HFFc6 (cell line): ENCODE measurements around the gene COL23A1. TPM values are rescaled to one million over a fixed set of nuclear protein-coding genes. Genes with fewer than 3 reads are reported as not detected.

Experiments
- DNase-seq: peaks from one replicate; pipeline ENCODE4 v3.0.0-alpha.2; 2018
- H3K27ac Mint-ChIP-seq: 2 replicates; pipeline ENCODE4 v1.8.0; 2020; ENCODE audit warnings: mild to moderate bottlenecking, mixed read lengths
- H3K27me3 Mint-ChIP-seq: 2 replicates; pipeline ENCODE4 v1.8.0; 2021; ENCODE audit warnings: mild to moderate bottlenecking, moderate library complexity, mixed read lengths; ENCODE audit not compliant: insufficient read depth
- H3K36me3 Mint-ChIP-seq: 2 replicates; pipeline ENCODE4 v1.8.0; 2021; ENCODE audit warnings: low read depth, mixed read lengths
- H3K4me1 Mint-ChIP-seq: 2 replicates; pipeline ENCODE4 v1.8.0; 2020; ENCODE audit warnings: low read depth, mixed read lengths
- H3K4me3 Mint-ChIP-seq: 2 replicates; pipeline ENCODE4 v1.8.0; 2020; ENCODE audit warnings: mild to moderate bottlenecking, moderate library complexity, mixed read lengths
- H3K9me3 Mint-ChIP-seq: 2 replicates; pipeline ENCODE4 v1.8.0; 2020; ENCODE audit warnings: mild to moderate bottlenecking, mixed read lengths
- CTCF ChIP-seq: fragments of 200-600 bp; sonication (generic); IDR thresholded peaks from 2 replicates; pipeline ENCODE4 v1.5.0; 2021; ENCODE audit warnings: antibody characterized with exemption, mild to moderate bottlenecking
- total RNA-seq, 6 experiments: library from RNA; stranded (reverse); fragmentation: NEBNext Ultra II Directional; extraction: Animal tissue kit (Norgen Biotek cat#: 25700); gene quantifications; 2 replicates in 1 of 6; 3 replicates in 5 of 6; pipeline ENCODE4 v1.2.3, GENCODE V29; 2021

Gene COL23A1
- total RNA-seq, 6 experiments from 2014 or later: not detected

GRCh38 chr5:178351221-178352034, 238.8 kb downstream of the COL23A1 start:
- Mint-ChIP-seq H3K36me3 (no peaks in the 10 kb centered on the region), H3K4me3 (no peak overlapping the region), H3K27ac (no peak overlapping the region), H3K4me1 (no peaks in the 10 kb centered on the region), H3K27me3 (no peaks in the 10 kb centered on the region; the same call in 1 of the 2 replicates), H3K9me3 (peaks cover 60% of the 10 kb centered on the region)
- no peak for DNase-seq
- no peak for TF ChIP-seq CTCF

GRCh38 chr5:178350361-178351220, 239.6 kb downstream of the COL23A1 start:
- Mint-ChIP-seq H3K9me3 (peaks cover 53% of the 10 kb centered on the region), H3K27me3 (no peaks in the 10 kb centered on the region; the same call in 1 of the 2 replicates), H3K4me3 (no peak overlapping the region), H3K27ac (no peak overlapping the region), H3K4me1 (no peaks in the 10 kb centered on the region), H3K36me3 (no peaks in the 10 kb centered on the region)
- no peak for DNase-seq
- no peak for TF ChIP-seq CTCF

GRCh38 chr5:178349625-178350353, 240.4 kb downstream of the COL23A1 start:
- Mint-ChIP-seq H3K9me3 (peaks cover 58% of the 10 kb centered on the region), H3K4me1 (no peaks in the 10 kb centered on the region), H3K27me3 (no peaks in the 10 kb centered on the region; the same call in 1 of the 2 replicates), H3K27ac (no peak overlapping the region), H3K4me3 (no peak overlapping the region), H3K36me3 (no peaks in the 10 kb centered on the region)
- TF ChIP-seq CTCF: no peak
- no peak for DNase-seq

- Mint-ChIP-seq H3K4me1 (no peaks in the 10 kb centered on the region), H3K27ac (no peak overlapping the region), H3K27me3 (no peaks in the 10 kb centered on the region; the same call in 1 of the 2 replicates), H3K36me3 (no peaks in the 10 kb centered on the region), H3K9me3 (peaks cover 58% of the 10 kb centered on the region), H3K4me3 (no peak overlapping the region)
- no peak for DNase-seq
- no peak for TF ChIP-seq CTCF
Measured at GRCh38 chr5:178349075-178349511, 241.1 kb downstream of the COL23A1 start.

GRCh38 chr5:178348356-178349074, 241.7 kb downstream of the COL23A1 start:
- H3K27me3 Mint-ChIP-seq: no peaks in the 10 kb centered on the region; the same call in 1 of the 2 replicates
- H3K27ac Mint-ChIP-seq: no peak overlapping the region
- H3K4me3 Mint-ChIP-seq: no peak overlapping the region
- H3K36me3 Mint-ChIP-seq: no peaks in the 10 kb centered on the region
- TF ChIP-seq CTCF: no peak
- H3K9me3 Mint-ChIP-seq: peaks cover 56% of the 10 kb centered on the region
- no peaks in the 10 kb centered on the region for H3K4me1 Mint-ChIP-seq
- no peak for DNase-seq
